ENCODE measurements around the gene STK33.
"Not testable (repeated sequence)": the region's sequence is repeated elsewhere in the genome, so short reads cannot be mapped to it uniquely, and the experiment has no call there.

STK33 gene

DNA sequence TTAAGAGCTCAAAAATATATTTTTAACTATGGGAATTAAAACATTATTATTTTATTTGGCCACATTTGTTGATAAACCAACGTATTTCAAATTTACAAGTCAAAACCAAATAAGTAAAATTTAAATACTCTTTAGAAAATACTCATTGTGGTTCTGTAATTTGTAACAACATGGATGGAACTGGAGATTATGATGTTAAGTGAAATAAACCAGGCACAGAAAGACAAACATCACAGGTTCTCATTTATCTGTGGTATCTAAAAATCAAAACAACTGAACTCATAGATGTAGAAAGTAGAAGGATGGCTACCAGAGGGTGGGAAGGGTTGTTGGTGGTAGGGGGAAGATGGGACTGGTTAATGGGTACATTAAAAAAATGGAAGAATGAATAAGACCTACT is 50.8 kb downstream of the STK33 start:
- no peak for DNase-seq (ENCODE audit: low read depth)

DNA sequence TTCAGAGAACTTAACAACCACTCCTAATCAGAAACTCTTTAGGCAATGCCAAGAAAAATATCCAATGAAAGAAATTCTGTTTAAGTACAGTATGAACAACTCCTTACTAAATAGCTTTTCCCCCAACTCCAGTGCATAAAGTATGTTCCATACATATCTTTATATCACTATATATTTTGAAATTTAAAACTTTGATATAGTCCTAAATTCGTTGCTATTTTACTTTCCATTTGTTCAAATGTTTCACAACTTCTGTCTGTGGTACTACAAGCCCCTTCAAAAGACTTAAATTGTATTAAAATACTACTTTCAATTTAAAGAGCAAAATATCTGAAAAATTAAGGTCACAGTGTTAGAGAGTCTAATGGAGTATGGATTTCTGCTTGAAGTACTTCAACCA is 52.6 kb downstream of the STK33 start:
- no peak for DNase-seq (ENCODE audit: low read depth)

DNA sequence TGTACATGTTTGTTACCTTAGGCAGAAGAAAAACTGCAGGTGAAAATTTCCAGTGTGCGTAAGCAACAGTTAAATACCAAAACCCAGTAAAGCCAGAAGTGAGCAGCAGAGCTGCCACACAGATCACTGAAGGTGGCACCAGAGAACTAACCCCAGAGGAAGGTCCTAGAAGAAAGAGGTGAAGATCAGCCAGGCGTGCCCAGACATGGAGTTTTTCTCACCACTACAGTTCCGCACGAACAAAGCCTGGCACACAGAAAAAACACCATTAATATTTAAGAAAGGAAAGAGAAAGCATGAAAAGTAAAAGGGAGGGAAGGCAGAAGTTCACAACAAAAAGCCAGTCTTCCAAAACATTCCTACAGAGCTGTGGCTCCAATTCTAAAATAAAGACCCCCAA is 60.7 kb downstream of the STK33 start:
- no peak for DNase-seq (ENCODE audit: low read depth)

DNA sequence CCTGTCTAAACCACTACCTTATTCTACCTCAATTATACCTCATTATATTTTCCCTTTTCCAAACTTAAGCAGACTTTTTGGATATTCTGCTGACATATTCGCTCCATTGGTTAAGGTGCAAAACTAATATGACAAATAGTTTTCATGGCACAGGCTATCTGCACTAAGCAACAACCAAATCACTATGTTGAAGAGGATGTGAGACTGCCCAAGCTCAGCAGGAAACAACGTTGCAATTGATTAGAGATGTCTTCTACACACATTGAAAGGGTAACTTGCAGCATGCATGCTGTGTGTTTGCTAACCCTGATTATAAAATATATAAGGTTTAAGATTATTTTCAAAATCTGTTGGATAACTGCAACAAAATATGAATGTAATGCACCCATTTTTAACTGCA is 61.6 kb downstream of the STK33 start:
- no peak for DNase-seq (ENCODE audit: low read depth)

DNA sequence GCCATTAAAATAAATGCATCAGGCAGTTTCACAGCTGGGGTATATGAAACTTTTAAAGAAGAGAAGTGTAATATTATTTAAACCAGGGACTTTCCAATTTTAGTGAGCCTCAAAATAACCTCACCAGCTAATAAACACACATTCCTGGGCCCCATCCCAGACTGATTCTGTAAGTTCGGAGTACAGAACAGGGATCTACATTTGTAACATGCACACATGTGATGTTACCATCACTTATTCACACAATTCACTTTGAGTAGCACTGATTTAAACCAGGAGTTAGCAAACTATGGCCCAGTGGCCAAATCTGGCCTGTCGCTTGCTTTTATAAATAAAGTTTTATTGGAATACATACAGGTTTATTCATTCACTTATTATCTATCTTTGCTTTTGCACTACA is 62.0 kb downstream of the STK33 start:
- DNase-seq (ENCODE audit: low read depth), result no peak

DNA sequence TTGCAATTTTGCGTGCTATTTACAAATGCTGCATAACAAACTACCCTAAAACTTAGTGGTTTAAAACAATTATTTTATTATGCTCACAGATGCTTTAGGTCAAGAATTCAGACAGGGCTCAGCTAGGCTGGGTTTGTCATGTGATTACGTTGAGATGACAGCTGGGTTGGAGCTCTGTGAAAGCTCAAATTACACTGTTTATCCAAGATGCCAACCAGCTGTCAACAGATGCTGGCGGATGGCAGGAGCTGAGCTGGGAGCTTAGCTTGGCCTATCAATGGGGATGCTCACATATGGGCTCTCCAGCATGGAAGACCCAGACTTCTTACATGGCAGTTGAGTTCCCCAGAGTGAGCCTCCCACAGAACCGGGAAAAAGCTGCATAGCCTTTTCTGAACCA is 62.7 kb downstream of the STK33 start:
- DNase-seq (ENCODE audit: low read depth), result no peak

DNA sequence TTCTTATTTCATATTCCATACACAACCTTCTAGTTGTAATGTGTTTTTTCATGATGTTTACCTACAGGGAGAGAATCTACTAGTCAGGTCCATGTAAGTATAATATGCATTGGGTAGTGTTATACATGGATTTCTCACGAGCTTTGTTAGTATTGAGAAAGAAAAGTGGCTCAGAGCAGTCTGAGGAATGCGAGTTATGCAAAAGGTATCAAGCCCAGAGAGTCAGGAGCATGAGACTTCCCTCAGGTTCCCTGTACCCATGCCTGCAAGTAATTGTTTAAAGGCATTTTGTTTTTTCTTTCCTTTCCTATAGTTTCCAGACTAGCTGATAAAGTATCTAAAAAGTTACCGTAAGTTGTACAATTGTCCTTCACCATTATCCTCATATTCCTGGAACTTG is 66.1 kb downstream of the STK33 start:
- DNase-seq (ENCODE audit: low read depth), result no peak

DNA sequence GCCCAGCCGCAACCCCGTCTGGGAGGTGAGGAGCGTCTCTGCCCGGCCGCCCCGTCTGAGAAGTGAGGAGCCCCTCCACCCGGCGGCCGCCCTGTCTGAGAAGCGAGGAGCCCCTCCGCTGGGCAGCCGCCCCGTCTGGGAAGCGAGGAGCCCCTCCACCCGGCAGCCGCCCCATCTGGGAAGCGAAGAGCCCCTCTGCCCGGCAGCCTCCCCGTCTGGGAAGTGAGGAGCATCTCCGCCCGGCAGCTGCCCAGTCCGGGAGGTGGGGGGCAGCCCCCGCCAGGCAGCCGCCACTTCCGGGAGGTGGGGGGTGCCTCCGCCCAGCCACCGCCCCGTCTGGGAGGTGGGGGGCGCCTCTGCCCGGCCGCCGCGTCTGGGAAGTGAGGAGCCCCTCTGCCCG is 70.6 kb downstream of the STK33 start:
- DNase-seq (ENCODE audit: low read depth), result no peak

DNA sequence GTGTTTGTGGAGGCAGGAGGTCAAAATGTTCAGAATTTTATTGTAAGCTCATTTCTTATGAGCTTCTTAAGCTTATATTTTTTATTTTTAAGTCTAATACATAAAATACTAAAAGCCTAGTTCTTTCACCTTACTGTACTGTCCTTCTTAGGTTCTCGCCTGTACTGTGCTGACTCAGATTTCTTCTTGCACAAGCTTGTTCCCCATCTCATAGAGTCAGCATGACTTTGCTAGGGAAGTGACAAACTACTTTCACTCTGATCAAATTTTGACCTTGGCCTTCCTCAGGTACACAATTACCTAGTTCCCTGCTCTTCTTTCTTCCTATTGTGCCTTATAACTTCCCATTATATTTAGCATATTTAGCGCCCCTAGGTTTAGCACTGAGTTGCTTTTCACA is 81.5 kb downstream of the STK33 start:
- no peak for DNase-seq (ENCODE audit: low read depth)

DNA sequence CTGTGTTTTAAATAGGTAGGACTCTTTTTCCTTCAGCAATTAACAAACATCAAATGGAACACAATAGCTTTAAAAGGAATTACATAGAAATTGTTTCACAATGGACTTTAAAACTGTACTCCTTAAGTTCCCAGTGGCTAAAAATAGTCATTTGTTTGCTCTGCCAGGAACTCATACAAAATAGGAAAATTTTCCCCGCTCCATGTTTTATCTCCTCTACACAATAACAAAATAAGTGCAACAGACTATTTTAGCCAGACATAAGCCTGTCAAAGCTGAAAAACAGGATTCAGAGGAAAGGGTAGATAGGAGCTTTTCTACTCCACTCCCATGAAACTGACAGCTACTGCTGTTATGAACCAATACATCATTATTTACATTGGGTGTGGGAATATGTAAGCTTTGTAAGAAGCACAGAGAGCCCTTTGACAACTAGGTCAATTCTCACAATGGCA is 90.1 kb downstream of the STK33 start:
- DNase-seq (ENCODE audit: low read depth), result no peak

DNA sequence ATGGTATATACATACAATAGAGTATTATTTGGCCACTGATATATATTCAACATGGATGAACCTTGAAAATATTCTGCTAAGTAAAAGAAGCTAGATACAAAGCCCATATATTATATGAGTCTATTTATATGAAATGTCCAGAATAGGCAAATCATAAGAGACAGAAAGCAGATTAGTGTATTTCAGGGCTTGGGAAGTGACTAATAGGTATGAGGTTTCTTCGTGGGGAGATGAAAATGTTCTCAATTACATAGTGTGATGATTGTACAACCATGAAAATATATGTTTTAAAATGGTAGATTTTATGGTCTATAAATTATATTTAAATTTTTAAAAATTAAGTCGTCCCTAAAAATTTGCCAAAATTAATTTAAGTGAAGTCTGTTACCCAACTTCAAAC is 92.2 kb downstream of the STK33 start:
- DNase-seq (ENCODE audit: low read depth), result no peak

DNA sequence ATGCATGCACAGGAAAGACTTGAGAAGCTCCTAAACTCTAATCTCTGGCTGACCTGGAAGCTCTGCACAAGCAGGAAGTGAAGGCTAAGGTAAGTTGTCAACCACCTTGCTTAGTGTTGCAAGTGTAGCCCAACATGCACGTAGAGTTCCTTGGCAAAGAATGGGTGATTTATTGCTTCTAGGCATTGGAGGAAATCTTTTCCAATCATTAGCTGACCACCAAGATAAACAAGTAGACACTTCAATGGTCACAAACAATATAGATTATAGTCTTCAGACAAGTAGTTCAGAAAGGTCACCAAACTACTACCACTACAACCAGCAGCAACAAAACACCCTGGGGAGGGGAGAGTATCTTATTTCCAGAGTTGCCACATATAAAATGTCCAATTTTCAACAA is 105.6 kb downstream of the STK33 start:
- no peak for DNase-seq (ENCODE audit: low read depth)

DNA sequence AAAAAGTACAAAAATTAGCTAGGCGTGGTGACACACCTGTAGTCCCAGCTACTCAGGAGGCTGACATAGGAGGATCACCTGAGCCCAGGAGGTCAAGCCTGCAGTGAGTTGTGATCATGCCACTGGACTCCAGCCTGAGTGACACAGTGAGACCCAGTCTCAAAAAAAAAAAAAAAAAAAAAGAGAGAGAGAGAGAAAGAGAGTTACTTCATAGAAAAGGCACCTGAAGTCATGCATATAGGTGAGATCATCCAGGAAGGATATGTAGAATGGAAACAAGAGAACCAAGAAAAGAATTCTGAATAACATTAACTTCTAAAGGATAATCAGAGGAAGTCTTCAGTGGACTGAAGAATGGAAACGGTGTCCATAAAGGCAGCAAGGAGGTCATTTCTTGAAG is 106.8 kb downstream of the STK33 start:
- DNase-seq (ENCODE audit: low read depth), result no peak

DNA sequence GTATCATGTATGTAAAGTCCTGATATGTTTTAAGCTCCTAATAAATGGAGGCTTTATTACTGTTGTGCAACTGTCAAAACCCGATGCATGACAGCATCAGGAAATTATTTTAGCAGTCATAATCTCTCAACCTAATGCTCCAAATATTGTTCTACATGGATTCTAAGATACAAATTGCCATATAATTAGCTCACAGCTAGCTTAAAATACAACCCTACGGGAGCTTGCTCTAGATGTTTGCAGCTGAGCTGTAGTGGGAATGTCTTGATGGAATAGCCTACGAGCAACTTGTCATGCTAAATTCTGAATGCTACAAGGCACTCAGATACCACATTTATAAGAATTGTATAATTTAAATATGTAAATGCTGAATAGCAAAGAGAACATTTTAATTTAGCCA is 109.8 kb downstream of the STK33 start:
- no peak for DNase-seq (ENCODE audit: low read depth)

DNA sequence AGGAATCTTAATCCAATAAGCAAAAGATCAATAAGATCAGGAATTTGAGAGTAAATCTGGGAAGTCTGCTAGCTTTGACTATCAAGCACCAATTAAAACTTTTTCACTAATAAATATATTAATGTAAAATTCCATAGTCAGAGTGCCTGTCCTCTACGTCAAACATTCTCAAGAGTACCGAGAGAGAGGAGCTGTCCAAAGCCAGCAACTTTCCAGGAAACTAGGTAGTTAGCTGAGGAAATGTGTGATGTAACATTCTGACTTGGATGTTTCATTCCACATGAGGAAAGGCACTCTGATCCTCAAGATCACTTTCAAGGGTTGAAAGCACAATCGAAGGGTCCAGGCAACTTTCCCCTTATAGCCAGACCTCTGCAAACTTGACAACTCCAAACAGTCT is 113.2 kb downstream of the STK33 start:
- DNase-seq (ENCODE audit: low read depth), result no peak

DNA sequence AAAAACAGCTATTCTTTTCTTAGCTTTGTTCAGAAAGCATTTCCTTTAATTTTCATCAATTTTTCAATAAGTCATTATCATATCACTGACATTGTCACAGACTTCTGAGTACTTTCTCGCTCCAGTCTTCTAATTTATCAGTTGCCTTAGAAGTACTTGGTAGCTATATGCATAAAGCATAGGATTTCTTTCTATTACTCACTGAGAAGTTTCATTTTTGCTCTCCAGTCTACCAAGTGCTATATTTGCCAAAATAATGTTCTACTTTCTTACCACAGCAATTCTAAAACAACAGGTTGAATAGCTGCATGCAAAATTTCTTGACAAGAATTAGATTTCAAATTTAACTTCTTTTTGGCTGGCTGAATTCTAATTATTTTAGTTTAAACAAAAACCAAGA is 116.3 kb downstream of the STK33 start:
- no peak for DNase-seq (ENCODE audit: low read depth)

DNA sequence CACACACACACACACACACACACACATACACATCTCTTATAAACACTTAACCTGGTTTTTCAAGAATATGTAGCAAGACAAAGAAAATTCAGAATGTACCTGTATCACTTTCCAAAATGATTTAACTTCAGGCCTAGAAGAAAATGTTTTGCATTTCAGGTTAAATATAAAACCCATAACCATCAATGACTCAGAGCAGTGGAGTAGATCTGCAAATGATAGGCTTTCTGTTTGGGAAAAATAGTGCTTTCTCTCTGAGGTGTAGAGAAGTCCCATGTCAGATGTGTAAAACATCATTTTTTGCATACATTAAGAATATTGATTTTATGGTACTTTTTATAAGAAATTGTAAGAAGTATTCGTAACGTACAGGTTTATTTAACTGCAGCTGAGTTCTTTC is 116.9 kb downstream of the STK33 start:
- DNase-seq (ENCODE audit: low read depth), result no peak

DNA sequence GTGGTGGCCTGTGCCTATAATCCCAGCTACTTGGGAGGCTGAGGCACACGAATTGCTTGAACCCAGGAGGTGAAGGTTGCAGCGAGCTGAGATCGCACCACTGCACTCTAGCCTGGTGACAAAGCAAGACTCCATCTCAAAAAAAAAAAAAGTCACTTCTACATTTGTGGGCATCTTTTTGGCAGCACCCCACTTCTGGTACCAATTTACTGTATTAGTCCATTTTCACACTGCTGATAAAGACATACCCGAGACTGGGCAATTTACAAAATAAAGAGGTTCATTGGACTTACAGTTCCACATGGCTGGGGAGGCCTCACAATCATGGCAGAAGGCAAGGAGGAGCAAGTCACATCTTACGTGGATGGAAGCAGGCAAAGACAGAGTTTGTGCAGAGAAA is 126.2 kb downstream of the STK33 start:
- not testable (repeated sequence) for DNase-seq (ENCODE audit: low read depth)

DNA sequence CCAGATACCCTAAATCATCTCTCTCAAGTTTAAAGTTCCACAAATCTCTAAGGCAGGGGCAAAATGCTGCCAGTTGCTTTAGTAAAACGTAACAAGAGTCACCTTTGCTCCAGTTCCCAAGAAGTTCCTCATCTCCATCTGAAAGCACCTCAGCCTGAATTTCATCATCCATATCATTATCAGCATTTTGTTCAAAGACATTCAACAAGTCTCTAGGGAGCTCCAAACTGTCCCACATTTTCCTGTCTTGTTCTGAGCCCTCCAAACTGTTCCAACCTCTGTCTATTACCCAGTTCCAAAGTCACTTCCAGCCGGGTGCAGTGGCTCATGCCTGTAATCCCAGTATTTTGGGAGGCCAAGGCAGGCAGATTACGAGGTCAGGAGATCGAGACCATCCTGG is 126.7 kb downstream of the STK33 start:
- not testable (repeated sequence) for DNase-seq (ENCODE audit: low read depth)

DNA sequence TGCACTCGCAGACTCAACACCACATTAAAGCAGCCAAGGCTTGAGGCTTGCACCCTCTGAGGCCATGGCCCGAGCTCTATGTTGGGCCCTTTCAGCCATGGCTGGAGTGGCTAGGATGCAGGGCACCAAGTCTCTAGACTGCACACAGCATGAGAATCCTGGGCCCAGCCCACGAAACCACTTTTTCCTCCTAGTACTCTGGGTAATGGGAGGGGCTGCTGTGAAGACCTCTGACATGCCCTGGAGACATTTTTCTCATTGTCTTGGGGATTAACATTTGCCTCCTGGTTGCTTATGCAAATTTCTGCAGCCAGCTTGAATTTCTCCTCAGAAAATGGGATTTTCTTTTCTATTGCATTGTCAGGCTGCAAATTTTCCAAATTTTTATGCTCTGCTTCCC is 127.1 kb downstream of the STK33 start:
- DNase-seq (ENCODE audit: low read depth), result not testable (repeated sequence)

DNA sequence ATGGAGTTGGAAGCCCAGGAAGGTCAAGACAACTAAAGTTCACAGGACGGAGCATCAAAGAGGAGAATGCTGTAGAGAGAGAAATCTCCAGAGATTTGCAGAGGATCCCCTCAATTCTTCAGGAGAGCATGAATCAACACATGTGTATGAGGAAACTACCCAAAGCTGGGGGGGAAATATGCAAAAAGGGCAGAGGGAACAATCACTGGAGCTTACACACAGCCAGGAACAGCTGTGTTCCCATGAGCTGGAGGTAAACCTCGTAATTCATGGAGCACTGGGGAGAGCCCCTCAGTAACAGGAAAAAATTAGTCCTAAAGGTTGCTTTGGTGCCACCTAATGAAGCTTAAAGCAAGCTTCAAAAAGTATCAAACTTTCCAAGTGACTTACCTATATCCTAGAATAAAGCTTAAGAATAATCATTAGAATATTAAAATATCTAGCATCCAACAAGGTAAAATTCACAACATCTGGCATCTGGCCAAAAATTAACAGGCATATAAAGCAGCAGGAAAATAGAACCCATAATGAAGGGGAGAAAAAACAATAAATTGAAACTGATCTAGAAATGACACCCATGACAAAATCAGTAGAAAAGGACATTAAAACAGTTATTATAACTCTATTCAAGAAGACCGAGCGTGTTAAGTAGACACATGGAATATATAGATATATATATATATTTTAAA is 134.2 kb downstream of the STK33 start:
- DNase-seq (ENCODE audit: low read depth), result no peak

DNA sequence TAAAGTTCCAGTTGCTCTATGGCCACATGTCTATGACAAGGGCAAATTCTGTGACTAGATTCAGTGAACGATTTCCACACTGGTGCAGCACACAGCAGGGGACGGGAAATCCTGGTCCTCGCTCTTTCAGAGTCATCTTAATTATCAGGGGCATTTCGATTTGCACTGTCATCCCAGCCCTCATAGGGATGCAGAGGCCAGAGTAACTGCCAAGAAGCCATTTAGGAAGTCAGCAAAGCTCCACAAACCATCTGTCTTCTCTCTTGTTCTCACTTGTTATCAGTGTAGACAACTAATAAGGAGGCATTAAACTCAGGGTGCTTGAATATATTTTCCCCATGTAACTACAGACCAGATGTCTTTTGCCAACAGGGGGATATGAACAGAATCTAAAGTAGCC is 151.7 kb downstream of the STK33 start:
- no peak for DNase-seq (ENCODE audit: low read depth)

DNA sequence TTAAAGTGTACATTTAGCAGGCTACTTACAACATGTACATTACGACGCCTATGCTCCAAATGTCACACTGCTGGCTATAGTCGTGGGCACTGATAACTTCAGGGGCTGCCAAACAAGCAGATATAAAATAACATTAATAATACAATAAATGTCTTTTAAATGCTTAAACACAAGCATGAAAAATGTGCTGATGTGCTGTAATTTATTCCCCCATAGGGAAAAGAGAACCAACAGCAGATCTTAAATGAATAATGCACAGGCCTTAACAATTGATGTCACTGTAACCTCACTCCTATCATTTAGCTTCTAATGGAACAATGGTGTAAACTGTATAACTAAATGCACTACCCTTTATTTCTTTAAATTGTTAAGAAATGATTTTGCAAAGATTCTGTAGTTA is 153.4 kb downstream of the STK33 start:
- DNase-seq (ENCODE audit: low read depth), result no peak

DNA sequence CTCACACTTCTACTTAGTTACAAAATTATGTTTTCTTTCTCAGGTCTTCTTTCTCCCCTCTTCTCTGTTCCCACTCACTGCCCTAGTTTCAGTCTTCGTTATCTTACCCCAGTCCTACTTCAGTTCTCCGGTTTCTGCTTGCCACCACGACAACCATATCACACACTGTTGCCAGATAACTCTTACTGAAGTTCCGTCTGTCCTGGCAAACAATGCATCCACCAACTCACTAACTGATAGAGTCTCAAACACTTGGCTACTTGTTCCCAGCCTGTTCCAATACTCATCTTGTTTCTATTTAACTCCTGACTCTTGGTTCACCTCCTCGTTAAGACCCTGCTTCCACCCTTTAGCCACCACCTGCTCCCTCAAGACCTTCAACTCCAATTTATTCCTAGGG is 164.5 kb downstream of the STK33 start:
- no peak for DNase-seq (ENCODE audit: low read depth)

DNA sequence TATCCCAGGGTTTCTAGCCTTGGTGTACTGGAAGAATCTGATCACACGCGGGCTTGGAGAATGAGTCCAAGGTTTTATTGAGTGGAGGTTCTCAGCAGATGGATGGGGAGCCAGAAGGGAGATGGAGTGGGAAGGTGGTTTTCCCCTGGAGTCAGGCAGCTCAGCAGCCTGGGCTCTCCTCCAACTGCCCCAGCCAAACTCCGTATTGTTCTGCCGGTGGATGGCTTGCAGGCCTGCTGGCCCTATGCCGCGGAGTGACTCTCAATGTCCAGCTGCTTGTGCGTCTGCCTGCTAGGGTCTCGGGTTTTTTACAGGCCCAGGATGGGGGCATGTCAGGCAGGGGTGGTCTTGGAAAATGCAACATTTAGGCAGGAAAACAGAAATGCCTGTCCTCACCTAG is 168.0 kb downstream of the STK33 start:
- no peak for DNase-seq (ENCODE audit: low read depth)
